Glomerular visceral epithelial cell (primary cell): ENCODE results near the gene NEK7.
"Not testable (repeated sequence)": the region's sequence is repeated elsewhere in the genome, so short reads cannot be mapped to it uniquely, and the experiment has no call there.

Experiments used
- DNase-seq: peaks from one replicate; pipeline ENCODE4 v3.0.0-alpha.2; 2016; ENCODE audit errors: extremely low spot score

The NEK7 gene

GRCh38 chr1:198171667-198172540 is 15.1 kb downstream of the NEK7 start:
- no peak for DNase-seq

DNA sequence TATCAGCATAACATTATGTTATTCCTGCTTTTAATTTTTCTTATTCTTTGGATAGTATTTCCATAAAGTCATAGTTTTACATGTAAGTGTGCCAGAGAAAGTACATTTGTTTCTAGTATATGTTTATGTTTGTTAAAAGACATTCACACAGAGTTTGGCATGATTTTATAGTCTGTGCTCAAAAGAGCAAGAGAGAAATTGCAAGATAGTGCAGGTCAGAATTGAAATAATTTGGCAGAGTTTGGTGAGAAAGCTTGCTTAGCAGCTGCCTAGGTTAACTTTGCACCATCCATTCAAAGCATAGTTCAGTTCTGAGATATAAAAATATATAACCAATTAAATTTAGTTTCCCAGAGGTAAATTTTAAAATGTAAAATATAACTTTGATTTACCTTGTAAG is 17.0 kb downstream of the NEK7 start:
- DNase-seq = no peak

- DNase-seq = no peak
Observed at GRCh38 chr1:198174297-198174696, 17.5 kb downstream of the NEK7 start.

DNA sequence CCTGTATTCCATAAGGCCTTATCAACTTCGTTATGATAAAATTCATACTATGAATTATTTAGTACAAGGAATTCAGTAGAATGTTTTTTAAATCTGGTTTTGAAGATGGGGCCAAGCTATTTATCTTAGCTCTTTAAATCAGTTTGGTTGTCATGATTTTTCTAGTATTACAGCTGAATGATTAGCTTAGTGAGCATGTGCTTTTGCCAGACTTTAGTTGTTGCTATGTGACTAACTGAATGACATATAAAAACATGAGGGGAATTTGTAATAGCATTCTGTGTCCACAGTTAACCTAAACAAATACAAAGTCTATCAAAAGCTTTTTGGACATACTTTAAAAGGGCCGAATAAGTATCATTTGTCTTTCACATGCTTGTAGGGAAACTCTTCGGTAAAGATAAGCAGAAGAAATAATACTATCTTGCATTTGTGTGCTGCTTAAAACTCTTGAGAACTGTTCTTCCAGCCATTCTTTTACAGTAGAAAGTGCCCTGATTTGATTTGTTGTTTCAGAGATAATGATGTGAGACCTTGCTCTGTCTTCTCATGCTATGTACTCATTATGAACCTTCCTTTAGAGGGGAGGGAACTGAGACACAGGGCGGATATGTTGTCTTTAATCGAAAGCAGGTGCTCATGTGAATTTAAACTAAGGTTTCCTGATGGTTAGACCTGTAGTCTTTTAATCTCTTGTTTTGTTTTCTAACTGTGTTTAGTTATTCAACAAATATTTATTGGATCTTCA is 18.8 kb downstream of the NEK7 start:
- DNase-seq = peak; percentile 35

DNA sequence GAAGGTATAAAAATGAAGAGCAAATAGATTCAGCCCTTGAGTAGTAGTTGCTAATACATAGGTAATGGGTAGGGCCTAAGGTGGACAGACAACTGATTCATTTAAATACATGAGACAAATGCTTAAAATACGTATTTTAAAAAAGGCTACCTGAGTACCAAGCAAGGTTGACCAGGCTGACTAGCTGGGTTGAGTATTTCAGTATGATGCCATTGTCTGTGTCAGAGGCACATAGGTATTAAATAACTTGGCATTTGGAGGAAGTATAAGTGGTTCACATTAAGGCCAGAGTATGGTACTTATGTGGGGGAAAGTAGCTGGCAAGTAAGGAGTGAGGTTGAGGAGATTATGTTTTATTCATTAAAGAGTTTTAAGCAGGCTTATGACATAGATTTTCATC is 19.4 kb downstream of the NEK7 start:
- no peak for DNase-seq

DNA sequence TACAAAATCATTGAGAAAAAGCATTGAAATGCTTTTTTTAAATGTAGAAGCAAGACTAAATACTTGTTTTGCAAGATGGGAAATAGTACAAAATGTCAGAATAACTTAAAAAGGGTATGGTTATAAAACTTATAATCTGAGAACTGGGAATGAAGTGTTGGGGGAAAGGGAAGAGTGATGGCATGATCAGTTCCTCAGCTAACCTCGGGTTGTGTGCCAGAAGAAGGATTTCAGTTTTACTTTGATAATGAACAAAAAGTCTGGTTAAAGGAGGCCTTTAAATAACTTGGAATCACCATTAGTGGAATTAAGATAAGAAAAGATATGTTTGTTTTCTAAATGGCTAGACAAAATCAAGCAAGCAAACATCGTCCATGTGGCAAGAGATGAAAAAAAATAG is 20.7 kb downstream of the NEK7 start:
- DNase-seq = no peak

DNA sequence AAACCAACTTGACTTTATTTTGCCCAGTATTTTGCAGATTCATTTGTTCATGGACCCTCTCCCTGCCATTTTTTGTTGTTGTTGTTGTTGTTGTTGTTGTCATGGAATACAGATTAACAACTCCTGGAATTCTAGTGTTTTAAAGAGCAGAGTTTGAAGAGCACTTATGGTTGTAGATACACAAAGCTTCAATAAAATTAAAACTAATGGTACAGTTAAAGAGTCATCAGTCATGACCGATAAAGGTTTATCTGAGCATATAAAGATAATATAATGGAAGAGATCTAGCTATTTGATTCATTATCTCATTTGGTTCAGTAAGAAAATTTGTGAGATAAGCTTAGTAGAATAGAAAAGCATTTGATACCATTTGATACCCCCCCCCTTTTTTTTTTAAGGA is 21.8 kb downstream of the NEK7 start:
- no peak for DNase-seq

DNA sequence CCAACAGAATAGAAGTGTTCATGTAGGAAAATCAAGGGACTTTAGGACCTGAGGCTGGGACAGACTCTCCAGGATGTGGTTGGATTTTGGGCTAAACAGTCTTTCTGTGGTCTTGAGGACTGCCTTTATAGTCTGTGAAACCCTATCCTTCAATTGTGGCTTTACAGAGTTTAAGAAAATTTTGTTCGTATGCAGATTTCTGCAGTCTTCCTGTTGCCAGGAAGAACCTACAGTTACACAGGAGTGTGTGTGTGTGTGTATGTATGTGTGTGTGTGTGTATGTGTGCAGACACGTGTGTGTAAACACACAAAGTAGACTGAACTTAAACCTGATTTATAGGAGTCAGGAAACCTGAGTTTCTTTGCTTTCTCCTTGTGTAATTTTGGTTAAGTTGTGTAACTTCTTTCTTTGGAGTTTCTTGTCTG is 22.8 kb downstream of the NEK7 start:
- DNase-seq = peak; percentile 59

DNA sequence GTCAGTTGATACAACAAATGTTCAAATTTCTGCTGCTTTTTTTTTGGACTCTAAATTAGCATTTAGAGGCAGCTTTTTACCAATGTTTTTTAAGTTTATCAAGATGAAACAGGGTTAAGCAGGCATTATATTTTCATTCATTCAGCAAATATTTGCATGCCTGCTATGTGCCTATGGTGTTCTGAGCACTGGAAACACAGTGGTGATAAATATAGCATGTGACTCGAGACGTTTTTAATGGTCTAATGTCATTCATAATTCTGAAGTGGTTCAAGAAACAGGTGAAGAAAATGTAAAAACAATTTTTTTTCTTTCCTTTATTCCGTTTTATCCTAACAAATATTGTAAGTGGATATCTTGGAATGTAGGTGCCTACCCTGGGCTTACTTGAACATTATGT is 26.8 kb downstream of the NEK7 start:
- DNase-seq = no peak

DNA sequence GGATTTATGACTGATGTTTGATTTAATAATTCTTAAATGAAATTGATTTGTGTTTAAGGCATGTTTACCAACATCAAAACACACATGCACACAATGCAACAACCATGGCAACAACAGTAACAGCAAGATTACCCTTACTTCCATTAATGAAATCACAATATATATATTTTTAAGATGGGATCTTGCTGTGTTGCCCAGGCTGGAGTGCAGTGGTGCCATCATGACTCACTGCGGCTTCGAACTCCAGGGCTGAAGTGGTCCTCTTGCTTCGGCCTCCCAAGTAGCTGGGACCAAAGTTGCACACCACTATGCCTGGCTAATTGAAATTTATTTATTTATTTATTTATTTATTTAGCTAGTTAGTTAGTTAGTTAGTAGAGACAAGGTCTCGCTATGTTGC is 27.7 kb downstream of the NEK7 start:
- no peak for DNase-seq

- DNase-seq = no peak
Observed at GRCh38 chr1:198185146-198185545, 28.3 kb downstream of the NEK7 start.

DNA sequence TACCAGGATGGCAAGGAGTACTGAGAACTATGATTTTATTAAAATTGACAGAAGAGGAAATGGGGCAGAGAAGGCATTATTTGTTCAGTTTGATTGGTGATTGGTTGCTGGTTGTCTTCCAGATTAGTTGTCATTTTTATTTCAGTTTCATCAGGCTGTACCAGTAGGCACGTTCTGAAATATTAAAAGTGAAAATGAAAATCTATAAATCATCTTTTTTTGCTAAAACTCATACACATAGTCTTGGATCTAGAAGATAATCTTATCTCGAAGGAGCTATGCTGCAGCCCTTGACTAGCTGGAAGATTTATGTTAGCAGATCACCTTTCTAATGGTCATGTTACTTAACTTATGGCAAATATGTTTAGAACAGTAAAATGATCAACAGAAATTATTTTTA is 29.0 kb downstream of the NEK7 start:
- no peak for DNase-seq

DNA sequence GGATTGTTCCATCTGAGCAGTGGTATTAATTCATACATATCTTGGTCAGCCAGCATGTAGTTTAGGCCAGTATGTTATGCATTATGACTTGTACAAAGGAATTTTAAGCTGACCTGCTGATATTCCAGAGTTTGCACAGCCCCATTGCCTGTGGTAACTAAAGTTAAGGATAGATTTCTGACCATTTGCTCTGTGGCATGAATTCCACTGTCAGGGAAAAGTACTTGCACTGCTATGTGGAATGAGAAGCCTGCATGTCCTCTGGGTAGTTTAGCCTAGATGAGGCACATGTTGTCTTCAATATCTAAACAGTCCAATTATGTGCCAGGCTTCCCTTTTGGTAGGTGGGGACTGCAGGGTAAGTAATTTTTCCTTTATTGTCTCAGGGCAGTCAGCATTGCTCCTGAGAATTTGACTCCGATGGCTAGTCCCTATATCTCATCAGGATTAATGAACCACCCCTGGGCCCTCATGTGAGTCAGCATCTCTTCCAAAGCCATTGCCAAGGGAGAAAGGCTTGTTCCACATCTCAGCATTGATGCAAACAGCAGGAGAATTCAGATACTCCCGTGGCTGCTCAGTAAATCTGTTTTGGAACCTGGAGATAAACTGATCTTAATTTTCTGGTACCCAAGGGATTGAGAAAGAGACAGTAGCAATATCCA is 30.2 kb downstream of the NEK7 start:
- no peak for DNase-seq

- DNase-seq = no peak
Observed at GRCh38 chr1:198187973-198188588, 31.3 kb downstream of the NEK7 start.

DNA sequence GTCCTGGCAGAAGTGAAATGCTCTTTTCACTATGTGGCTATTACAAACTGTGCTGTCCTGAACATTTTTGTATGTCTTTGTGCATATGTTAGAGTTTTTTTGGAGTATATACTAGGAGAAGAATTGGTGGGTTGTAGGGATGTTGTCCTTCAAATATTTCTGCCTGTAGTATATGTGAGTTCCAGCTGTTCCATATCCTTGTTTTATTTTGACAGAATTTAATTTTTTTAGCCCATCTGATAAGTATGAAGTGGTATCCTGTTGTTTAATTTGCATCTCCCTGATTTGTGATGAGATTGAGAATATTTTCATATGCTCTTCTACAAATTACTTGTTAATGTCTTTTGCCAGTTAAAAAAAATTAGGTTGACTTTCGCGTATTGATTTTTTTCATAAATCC is 34.3 kb downstream of the NEK7 start:
- DNase-seq = no peak

- not testable (repeated sequence) for DNase-seq
Observed at GRCh38 chr1:198193871-198194270, 37.1 kb downstream of the NEK7 start.

- no peak for DNase-seq
Observed at GRCh38 chr1:198196630-198197029, 39.8 kb downstream of the NEK7 start.

GRCh38 chr1:198197285-198197684 is 40.5 kb downstream of the NEK7 start:
- DNase-seq = no peak

DNA sequence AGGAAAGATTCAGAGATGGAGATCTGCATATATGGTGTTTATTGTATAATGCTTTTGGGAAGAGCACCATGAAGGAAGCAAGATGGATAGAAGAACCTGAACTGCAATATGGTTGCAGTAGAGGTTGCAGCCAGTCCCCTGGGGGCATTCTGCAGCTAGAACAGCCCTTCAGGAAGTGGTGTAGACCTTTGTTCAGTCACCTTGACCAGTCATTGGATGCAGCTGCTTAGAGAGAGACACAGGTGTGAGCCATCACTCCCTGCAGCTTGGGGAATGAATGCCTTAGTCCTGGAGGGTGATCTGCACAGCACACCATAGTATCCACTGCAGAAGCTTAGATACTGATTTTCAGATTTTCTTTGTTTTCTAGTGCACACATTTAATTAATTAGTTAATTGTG is 42.3 kb downstream of the NEK7 start:
- no peak for DNase-seq

GRCh38 chr1:198201956-198202784 is 45.4 kb downstream of the NEK7 start:
- no peak for DNase-seq

- DNase-seq = no peak
Observed at GRCh38 chr1:198203434-198203833, 46.6 kb downstream of the NEK7 start.
